Tibial nerve (tissue), 4 donors: ENCODE results near the gene HGFAC.

ENCODE experiments used
- CTCF ChIP-seq, 5 experiments: fragments of 200-600 bp in 3 of 5; fragments of 450-650 bp in 2 of 5; sonication (generic) in 3 of 5; IDR thresholded peaks; one replicate each; pipeline ENCODE4 v1.5.1; 2016 to 2019; ENCODE audit warnings: antibody characterized with exemption in 5 of 5, mild to moderate bottlenecking in 3 of 5, moderate library complexity in 2 of 5
- EP300 ChIP-seq, 2 donors: sonication (generic); formaldehyde crosslinking; IDR thresholded peaks; one replicate each; pipeline ENCODE4 v1.6.1; 2017; ENCODE audit warnings: antibody characterized with exemption in 2 of 2, mild to moderate bottlenecking in 1 of 2
- POLR2A ChIP-seq, 2 donors: fragments of 450-650 bp; IDR thresholded peaks; one replicate each; pipeline ENCODE4 v1.6.1; 2017; ENCODE audit warnings: antibody characterized with exemption in 2 of 2, mild to moderate bottlenecking in 2 of 2, moderate library complexity in 2 of 2

GRCh38 chr4:3407930-3408792, 33.6 kb upstream of the HGFAC start:
- TF ChIP-seq CTCF (IDR thresholded peaks at IDR 0.05) (no peak), POLR2A (IDR thresholded peaks at IDR 0.05) (no peak), EP300 (IDR thresholded peaks at IDR 0.05) (no peak)
